Measurements from ENCODE around the gene EPB41L1.

EPB41L1 gene

GRCh38 chr20:36155991-36156390 lies 1.5 kb downstream of the EPB41L1 start:
- no peak for DNase-seq (ENCODE audit: low spot score)

GRCh38 chr20:36157610-36158009 lies 3.1 kb downstream of the EPB41L1 start:
- no peak for DNase-seq (ENCODE audit: low spot score)

- no peak for DNase-seq (ENCODE audit: low spot score)
Measured at GRCh38 chr20:36158160-36158741, 3.7 kb downstream of the EPB41L1 start.

GRCh38 chr20:36159833-36160232 lies 5.3 kb downstream of the EPB41L1 start:
- DNase-seq (ENCODE audit: low spot score), result no peak

- no peak for DNase-seq (ENCODE audit: low spot score)
Measured at GRCh38 chr20:36162272-36162966, 7.9 kb downstream of the EPB41L1 start.

- DNase-seq (ENCODE audit: low spot score), result no peak
Measured at GRCh38 chr20:36167902-36168503, 13.5 kb downstream of the EPB41L1 start.

GRCh38 chr20:36170542-36171215 lies 16.1 kb downstream of the EPB41L1 start:
- DNase-seq (ENCODE audit: low spot score), result no peak

- no peak for DNase-seq (ENCODE audit: low spot score)
Measured at GRCh38 chr20:36173451-36173933, 19.0 kb downstream of the EPB41L1 start.

- DNase-seq (ENCODE audit: low spot score), result no peak
Measured at GRCh38 chr20:36175016-36175415, 20.5 kb downstream of the EPB41L1 start.

- DNase-seq (ENCODE audit: low spot score), result no peak
Measured at GRCh38 chr20:36175475-36175995, 21.0 kb downstream of the EPB41L1 start.

GRCh38 chr20:36177716-36178115 lies 23.2 kb downstream of the EPB41L1 start:
- DNase-seq (ENCODE audit: low spot score), result no peak

GRCh38 chr20:36179170-36179945 lies 24.8 kb downstream of the EPB41L1 start:
- no peak for DNase-seq (ENCODE audit: low spot score)

- DNase-seq (ENCODE audit: low spot score), result no peak
Measured at GRCh38 chr20:36180323-36180722, 25.8 kb downstream of the EPB41L1 start.

- no peak for DNase-seq (ENCODE audit: low spot score)
Measured at GRCh38 chr20:36181934-36182603, 27.5 kb downstream of the EPB41L1 start.

GRCh38 chr20:36182604-36183154 lies 28.1 kb downstream of the EPB41L1 start:
- no peak for DNase-seq (ENCODE audit: low spot score)

- no peak for DNase-seq (ENCODE audit: low spot score)
Measured at GRCh38 chr20:36183155-36183944, 28.8 kb downstream of the EPB41L1 start.

- DNase-seq (ENCODE audit: low spot score), result no peak
Measured at GRCh38 chr20:36184816-36185776, 30.6 kb downstream of the EPB41L1 start.

GRCh38 chr20:36193977-36194712 lies 39.6 kb downstream of the EPB41L1 start:
- DNase-seq (ENCODE audit: low spot score), result no peak

Measured in CD4-positive, alpha-beta T cell treated with Interleukin-2 at 100 ng/mL for 4 hours (primary cell).